Mucosa of descending colon (tissue), 3 donors: Measurements from ENCODE around the gene SLC2A2. TPM values are rescaled to one million over a fixed set of nuclear protein-coding genes. Genes with fewer than 3 reads are reported as not detected.
A peak's percentile ranks its signal among the peaks of the same experiment; 100 is the strongest.

Source experiments
- ATAC-seq: fragments of 200-7000 bp; cut with Tn5 transposase; one replicate; pipeline ENCODE4 v1.9.1; 2020; ENCODE audit warnings: mild to moderate bottlenecking, moderate library complexity
- DNase-seq, 3 donors: peaks; one replicate each; pipeline ENCODE4 v3.0.0-alpha.2; 2020
- H3K36me3 ChIP-seq: fragments of 200-600 bp; one replicate; pipeline ENCODE4 v1.8.0; 2021; ENCODE audit warnings: low read depth, mild to moderate bottlenecking
- H3K4me1 ChIP-seq: fragments of 200-600 bp; one replicate; pipeline ENCODE4 v1.8.0; 2021; ENCODE audit warnings: low read depth, mild to moderate bottlenecking
- H3K4me3 ChIP-seq: fragments of 200-600 bp; one replicate; pipeline ENCODE4 v1.8.0; 2021; ENCODE audit warnings: mild to moderate bottlenecking
- H3K9me3 ChIP-seq: fragments of 200-600 bp; one replicate; pipeline ENCODE4 v1.8.0; 2021; ENCODE audit warnings: mild to moderate bottlenecking
- CTCF ChIP-seq: fragments of 200-600 bp; IDR thresholded peaks from one replicate; pipeline ENCODE4 v1.8.0; 2022; ENCODE audit warnings: antibody characterized with exemption, mild to moderate bottlenecking
- intact Hi-C, 2 donors: fragments of 100-400 bp; cut with DNase I in 1 of 2; cut with micrococcal nuclease in 1 of 2; formaldehyde crosslinking; loops; one replicate each; pipeline versions ENCODE4 v1.11.0 to v1.11.1; 2022; cut with DNase I, micrococcal nuclease
- total RNA-seq, 3 donors: library from RNA; stranded (reverse); fragmentation: NEBNext Ultra II Directional in 2 of 3; extraction: Animal tissue kit (Norgen Biotek cat#: 25700) in 2 of 3; gene quantifications; one replicate each; pipeline versions ENCODE4 v1.2.1 to v1.2.4, GENCODE V29; 2021 to 2023
- donor health status: DM: no; HTN: no; CAD: no; lungs with moderate emphysema.
- donor health status: DM: no; HTN: no; CAD: no.
- donor health status: DM: no; HTN: yes; CAD: no.

SLC2A2 gene
- total RNA-seq, 3 donors from 2014 or later, result not detected

GRCh38 chr3:170962411-170962810 is 64.1 kb downstream of the SLC2A2 start:
- ATAC-seq (peak; percentile 77), DNase-seq (no peak)
- Histone ChIP-seq H3K4me3 (no peak overlapping the region), H3K9me3 (no peaks in the 10 kb centered on the region), H3K4me1 (no peaks in the 10 kb centered on the region), H3K36me3 (no peaks in the 10 kb centered on the region)
- intact Hi-C loops, result loop anchor here (5.0 kb wide), 1 partner anchor 605 kb away; no protein-coding TSS in a partner anchor
- no peak for TF ChIP-seq CTCF

- Histone ChIP-seq H3K4me3 (no peak overlapping the region), H3K4me1 (no peaks in the 10 kb centered on the region), H3K9me3 (no peaks in the 10 kb centered on the region), H3K36me3 (no peaks in the 10 kb centered on the region)
- DNase-seq (peak in 1 of 3 donors; percentile 49), ATAC-seq (peak; percentile 22)
- peak; percentile 22 for TF ChIP-seq CTCF
- intact Hi-C loops, result loop anchor here (5.0 kb wide), 1 partner anchor 605 kb away; no protein-coding TSS in a partner anchor
Measured at GRCh38 chr3:170961616-170962400, 64.7 kb downstream of the SLC2A2 start.

GRCh38 chr3:170959457-170959856 is 67.1 kb downstream of the SLC2A2 start:
- Histone ChIP-seq H3K9me3 (no peaks in the 10 kb centered on the region), H3K36me3 (no peaks in the 10 kb centered on the region), H3K4me3 (no peak overlapping the region), H3K4me1 (no peaks in the 10 kb centered on the region)
- DNase-seq (no peak), ATAC-seq (no peak)
- intact Hi-C loops, result no loop called here
- no peak for TF ChIP-seq CTCF

- TF ChIP-seq CTCF, result no peak
- H3K9me3 ChIP-seq, result no peaks in the 10 kb centered on the region
- ATAC-seq, result no peak
- intact Hi-C loops, result no loop called here
- no peak for DNase-seq
- H3K4me1 ChIP-seq, result no peaks in the 10 kb centered on the region
- H3K4me3 ChIP-seq, result no peak overlapping the region
- no peaks in the 10 kb centered on the region for H3K36me3 ChIP-seq
Measured at GRCh38 chr3:170956647-170957046, 69.9 kb downstream of the SLC2A2 start.

GRCh38 chr3:170953736-170954135 is 72.8 kb downstream of the SLC2A2 start:
- Histone ChIP-seq H3K36me3 (no peaks in the 10 kb centered on the region), H3K9me3 (no peaks in the 10 kb centered on the region), H3K4me1 (no peaks in the 10 kb centered on the region), H3K4me3 (no peak overlapping the region)
- ATAC-seq (no peak), DNase-seq (no peak)
- intact Hi-C loops, result no loop called here
- no peak for TF ChIP-seq CTCF
